GM12864 (cell line): ENCODE measurements around the gene TDRD10.

Experiments
- DNase-seq: peaks from one replicate; pipeline ENCODE4 v3.0.0-alpha.2; 2011; ENCODE audit warnings: low read depth
- H3K4me3 ChIP-seq: 2 replicates; pipeline ENCODE4 v1.5.1; 2011; ENCODE audit warnings: mild to moderate bottlenecking, low read depth, low read length, control low read depth
- TF ChIP-seq, protein P1 (sequence below): IDR thresholded peaks from 2 replicates; pipeline ENCODE4 v1.5.1; 2011; ENCODE audit warnings: low read depth, mild to moderate bottlenecking, moderate library complexity, low read length, control low read depth, inconsistent platforms; ENCODE audit errors: missing control alignments

TDRD10 gene

DNA sequence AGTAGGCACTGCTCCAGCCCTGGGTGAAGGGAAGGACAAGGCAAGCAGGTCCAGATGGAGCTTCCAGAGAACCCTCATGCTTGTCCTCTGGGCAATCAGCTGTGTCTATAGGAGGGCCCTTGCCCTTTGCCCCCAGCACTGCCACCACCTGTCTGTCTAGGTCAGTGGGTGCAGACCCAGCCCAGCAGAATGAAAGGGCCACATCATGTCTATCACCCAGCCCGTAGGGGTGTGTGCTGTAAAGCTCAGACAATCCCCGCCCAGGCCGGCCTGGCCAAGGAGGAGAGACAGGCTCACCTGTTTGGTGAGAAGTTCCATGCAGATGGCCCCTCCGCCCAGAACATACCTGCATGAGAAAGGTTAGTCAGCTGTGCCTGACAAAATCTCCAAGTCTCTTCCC, 49.5 kb downstream of the TDRD10 start:
- TF ChIP-seq, protein P1, sequence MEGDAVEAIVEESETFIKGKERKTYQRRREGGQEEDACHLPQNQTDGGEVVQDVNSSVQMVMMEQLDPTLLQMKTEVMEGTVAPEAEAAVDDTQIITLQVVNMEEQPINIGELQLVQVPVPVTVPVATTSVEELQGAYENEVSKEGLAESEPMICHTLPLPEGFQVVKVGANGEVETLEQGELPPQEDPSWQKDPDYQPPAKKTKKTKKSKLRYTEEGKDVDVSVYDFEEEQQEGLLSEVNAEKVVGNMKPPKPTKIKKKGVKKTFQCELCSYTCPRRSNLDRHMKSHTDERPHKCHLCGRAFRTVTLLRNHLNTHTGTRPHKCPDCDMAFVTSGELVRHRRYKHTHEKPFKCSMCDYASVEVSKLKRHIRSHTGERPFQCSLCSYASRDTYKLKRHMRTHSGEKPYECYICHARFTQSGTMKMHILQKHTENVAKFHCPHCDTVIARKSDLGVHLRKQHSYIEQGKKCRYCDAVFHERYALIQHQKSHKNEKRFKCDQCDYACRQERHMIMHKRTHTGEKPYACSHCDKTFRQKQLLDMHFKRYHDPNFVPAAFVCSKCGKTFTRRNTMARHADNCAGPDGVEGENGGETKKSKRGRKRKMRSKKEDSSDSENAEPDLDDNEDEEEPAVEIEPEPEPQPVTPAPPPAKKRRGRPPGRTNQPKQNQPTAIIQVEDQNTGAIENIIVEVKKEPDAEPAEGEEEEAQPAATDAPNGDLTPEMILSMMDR: no peak
- no peak overlapping the region for H3K4me3 ChIP-seq
- DNase-seq: no peak

DNA sequence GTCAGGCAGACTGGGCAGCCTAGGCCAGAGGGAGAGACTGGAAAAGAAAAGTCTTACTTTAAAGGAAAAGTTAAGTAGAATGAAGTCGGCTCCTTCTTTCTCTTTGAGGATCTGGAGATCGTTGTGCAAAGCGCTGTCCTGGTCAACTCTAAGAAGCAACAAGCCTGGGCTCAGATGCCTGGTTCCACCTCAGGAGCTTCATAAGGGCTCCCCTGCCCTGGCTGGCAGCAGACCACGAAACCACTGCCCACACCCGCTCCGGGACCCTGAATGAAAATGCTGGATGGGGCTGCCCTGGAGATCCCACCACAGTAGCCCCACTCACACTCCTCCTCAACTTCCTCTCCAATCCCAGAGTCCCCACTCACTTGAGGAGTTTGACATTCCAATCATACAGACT, 50.0 kb downstream of the TDRD10 start:
- no peak for DNase-seq
- no peak overlapping the region for H3K4me3 ChIP-seq
- TF ChIP-seq, protein P1: no peak

DNA sequence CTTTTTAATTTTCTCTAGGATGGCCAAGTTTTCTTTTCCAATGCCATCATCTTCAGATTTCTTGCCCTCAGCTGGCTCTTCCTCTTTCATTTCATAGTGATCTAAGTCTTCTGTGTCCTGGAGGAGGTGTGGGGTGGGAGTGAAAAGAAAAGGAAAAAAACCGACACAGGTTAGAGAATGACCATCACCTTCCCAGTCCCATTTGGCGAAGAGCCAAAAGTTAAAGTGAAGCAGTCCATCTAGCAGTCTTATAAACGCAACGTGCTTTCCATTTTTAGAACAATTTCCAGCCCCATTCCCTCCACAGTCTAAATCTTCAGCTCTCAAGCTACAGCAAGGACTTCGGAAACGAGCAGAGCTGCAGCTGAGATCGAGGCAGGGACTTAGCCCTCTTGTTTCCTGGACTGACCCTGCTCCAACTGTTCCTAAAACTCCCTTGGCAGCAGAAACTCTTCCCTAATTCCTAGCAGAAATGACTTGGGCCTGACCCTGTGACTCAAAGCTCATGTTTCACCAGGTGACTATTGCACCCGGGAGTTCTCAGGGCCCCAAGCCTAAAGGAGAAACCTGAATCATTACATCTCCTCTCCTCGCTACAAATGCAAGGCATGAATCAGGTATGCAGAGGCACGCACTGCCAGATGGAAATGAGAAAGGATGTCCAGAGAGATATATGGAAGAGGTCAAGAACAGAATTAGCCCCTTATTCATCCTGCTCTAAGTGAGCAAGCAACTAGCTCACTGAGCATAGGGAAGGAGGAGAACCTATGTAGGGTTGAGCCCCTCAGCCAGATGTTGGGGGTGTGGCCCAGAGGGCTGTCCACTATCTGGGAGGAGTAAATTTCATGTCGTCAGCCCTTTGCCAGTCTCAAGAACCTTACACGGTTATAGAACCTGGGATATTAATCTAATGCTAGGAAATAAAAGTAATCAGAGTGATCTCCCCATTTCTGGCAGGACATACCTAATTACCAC, 51.3 kb downstream of the TDRD10 start:
- TF ChIP-seq, protein P1: no peak
- no peak for DNase-seq

DNA sequence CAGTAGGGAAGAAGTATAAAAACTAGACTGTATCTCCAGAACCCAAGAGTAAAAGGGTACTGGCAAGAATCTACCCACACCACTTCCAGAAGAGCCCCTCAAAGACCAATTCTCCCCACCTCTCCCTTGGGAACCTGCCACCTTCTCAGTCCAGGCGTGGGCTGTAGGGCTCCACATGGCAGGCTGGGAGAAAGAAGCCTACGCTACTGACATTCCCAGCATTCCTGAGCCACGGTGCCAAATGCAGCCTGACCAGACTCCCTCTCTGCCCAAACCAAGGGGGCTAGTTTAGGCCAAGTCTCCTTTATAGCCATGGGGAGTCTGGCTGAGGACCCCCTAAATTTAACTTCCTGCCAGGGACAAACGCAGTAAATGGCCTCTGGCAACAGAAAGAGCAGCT, 54.4 kb downstream of the TDRD10 start:
- TF ChIP-seq, protein P1: no peak
- peak overlapping the region; percentile 94 for H3K4me3 ChIP-seq
- DNase-seq: no peak

More for the DNA sequence above, 51.3 kb downstream of the TDRD10 start:
- H3K4me3 ChIP-seq: no peak overlapping the region

DNA sequence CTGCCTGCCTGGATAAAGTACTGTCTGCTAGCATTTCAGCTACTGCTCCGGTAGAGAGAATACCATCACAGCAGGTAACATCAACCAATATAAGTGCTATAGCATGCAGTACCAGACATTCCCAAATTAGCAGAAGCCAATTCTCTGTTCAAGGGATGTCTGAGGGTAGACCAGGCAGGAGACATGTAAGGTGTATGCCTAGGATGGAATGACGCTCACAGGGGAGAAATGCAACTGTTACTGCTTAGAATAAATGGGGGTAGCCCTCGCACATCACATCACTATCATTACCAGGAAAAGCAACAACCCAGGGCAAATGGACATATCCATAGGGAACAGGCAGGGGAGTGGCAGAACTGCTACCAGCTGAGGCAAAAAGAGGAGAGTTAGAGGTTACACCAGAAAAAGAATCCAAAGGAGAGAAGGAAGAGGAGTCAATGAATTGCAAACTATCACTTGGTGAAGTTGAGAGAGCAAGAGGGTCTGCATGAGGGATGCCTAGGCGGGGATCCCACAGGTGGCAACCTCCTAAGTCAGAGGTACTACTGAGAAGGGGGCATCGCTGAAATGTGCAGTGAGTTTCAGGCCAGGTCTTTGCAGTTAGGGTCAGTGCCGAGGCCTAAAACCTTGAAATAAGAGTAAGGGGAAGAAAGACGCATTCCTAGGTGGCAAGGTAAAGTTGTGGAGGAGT, 55.4 kb downstream of the TDRD10 start:
- TF ChIP-seq, protein P1: no peak
- peak overlapping the region; percentile 94 for H3K4me3 ChIP-seq
- no peak for DNase-seq

DNA sequence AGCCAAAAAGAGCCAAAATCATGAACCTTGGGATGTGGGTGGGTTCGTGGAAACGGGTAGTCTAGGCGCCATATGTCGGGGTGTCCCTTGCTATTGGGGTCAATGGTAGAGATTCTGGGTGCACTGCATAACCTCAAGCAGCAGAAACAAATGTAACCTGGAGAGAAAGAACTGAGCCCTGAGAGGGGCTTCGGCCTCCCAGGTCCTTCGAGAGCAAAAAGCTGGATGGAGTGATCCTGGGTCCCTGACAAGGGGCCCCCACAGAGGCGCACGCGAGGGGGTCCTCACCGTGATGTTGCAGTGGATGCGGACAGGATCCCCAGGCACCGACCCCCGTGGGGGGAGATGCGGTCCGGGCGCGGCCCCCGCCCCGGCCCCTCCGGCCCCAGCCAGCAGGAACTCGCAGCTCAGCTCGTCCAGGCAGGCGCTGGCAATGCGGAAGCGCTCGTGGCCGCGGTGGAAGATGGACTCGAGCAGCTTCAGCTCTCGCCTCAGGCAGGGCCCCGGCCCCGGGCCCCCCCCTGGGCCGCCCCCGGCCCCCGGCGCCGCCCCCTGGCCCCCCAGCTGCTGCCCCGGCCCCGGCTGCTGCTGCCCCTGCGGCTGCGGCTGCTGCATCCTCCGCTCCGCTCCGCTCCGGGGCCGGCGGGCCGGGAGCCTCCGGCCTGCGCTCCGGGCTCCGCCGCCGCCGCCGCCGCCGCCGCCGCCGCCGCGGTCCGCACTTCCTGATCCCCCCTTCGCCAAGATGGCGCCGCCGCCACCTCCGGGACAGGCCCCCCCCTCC, 56.1 kb downstream of the TDRD10 start, which contains the start of gene UBE2Q1:
Gene UBE2Q1 (minus strand): TSS at position 724 of the 781 bp plus-strand sequence. CDS start 109 bp downstream, at position 615.
- TF ChIP-seq, protein P1: no peak
- peak within 1 kb of the TSS; percentile 94 for H3K4me3 ChIP-seq
- no peak for DNase-seq
